HCT116 (cell line): ENCODE data around the gene GNB1L. TPM values are rescaled to one million over a fixed set of nuclear protein-coding genes. Genes with fewer than 3 reads are reported as not detected.

Source experiments
- ATAC-seq: fragments of 200-7000 bp; cut with Tn5 transposase; 2 replicates; pipeline ENCODE4 v1.9.1; 2020; ENCODE audit warnings: mild to moderate bottlenecking, moderate library complexity
- BruUV-seq: library from RNA; stranded (reverse); fragments of 400-500 nt; replicated peaks from 2 replicates; lab custom pipeline; 2021; lab: Mats Ljungman, UMichigan
- CTCF ChIA-PET: fragments of 300-600 bp; sonication (Branson Sonifier 250); formaldehyde crosslinking; loops from one replicate; lab custom pipeline; 2021; ENCODE audit warnings: antibody characterized with exemption; lab: Charles Lee
- POLR2A ChIA-PET: fragments of 300-600, 350-600 bp; sonication (Branson Sonifier 250); formaldehyde crosslinking; loops from one replicate; lab custom pipeline; 2021; ENCODE audit warnings: antibody characterized with exemption; lab: Charles Lee
- RAD21 ChIA-PET, 2 experiments: fragments of 300-600 bp; sonication (Branson Sonifier 250); formaldehyde crosslinking; loops; one replicate each; lab custom pipeline; 2023; ENCODE audit warnings: low total read pairs in 2 of 2; ENCODE audit not compliant: uncharacterized antibody in 2 of 2, unreplicated experiment in 2 of 2, low non-redundant PET in 1 of 2; lab: Charles Lee
- DNase-seq: peaks from one replicate; pipeline ENCODE4 v3.0.0-alpha.2; 2010; ENCODE audit warnings: low read depth, low spot score
- H2AFZ ChIP-seq: fragments of 200-600 bp; shearing (Covaris generic), sonication (generic); 2 replicates; pipeline ENCODE4 v1.6.1; 2017; ENCODE audit warnings: low read depth, mixed run types, mixed read lengths, antibody characterized with exemption, low read length; ENCODE audit not compliant: poor library complexity, severe bottlenecking
- H3K27ac ChIP-seq: 2 replicates; pipeline ENCODE4 v1.5.1; 2012; ENCODE audit warnings: low read depth, low read length
- H3K27me3 ChIP-seq: fragments of 200-600 bp; sonication (generic); 2 replicates; pipeline ENCODE4 v1.6.1; 2016; ENCODE audit warnings: mixed run types, low read length, mixed read lengths; ENCODE audit not compliant: insufficient read depth
- H3K36me3 ChIP-seq, 2 experiments: fragments of 200-500 bp in 1 of 2; fragments of 200-600 bp in 1 of 2; sonication (Bioruptor generic) in 1 of 2; sonication (generic) in 1 of 2; 2 replicates each; pipeline versions ENCODE4 v1.5.1 to v1.6.1; 2014 to 2016; ENCODE audit warnings: low read length in 2 of 2, inconsistent platforms in 1 of 2, mixed read lengths in 1 of 2, mixed run types in 1 of 2; ENCODE audit not compliant: insufficient read depth in 2 of 2, control insufficient read depth in 1 of 2
- H3K4me1 ChIP-seq, 2 experiments: fragments of 200-600 bp in 1 of 2; sonication (generic) in 1 of 2; 2 replicates each; pipeline versions ENCODE4 v1.5.1 to v1.6.1; 2012 to 2017; ENCODE audit warnings: low read length in 2 of 2, inconsistent platforms in 1 of 2, mild to moderate bottlenecking in 1 of 2, mixed read lengths in 1 of 2, mixed run types in 1 of 2, moderate library complexity in 1 of 2; ENCODE audit not compliant: insufficient read depth in 2 of 2, control insufficient read depth in 1 of 2
- H3K4me2 ChIP-seq: fragments of 200-600 bp; sonication (generic); 2 replicates; pipeline ENCODE4 v1.6.1; 2017; ENCODE audit warnings: mixed run types, low read length, mixed read lengths
- H3K4me3 ChIP-seq, 2 experiments: fragments of 200-600 bp in 1 of 2; sonication (generic) in 1 of 2; replicated peaks in 1 of 2; 2 replicates each; pipeline ENCODE4 v1.5.1; 2011 to 2016; ENCODE audit warnings: low read length in 2 of 2, control low read depth in 1 of 2, low read depth in 1 of 2, mild to moderate bottlenecking in 1 of 2, mixed read lengths in 1 of 2, mixed run types in 1 of 2
- H3K79me2 ChIP-seq: fragments of 200-600 bp; sonication (generic); 2 replicates; pipeline ENCODE4 v1.6.1; 2017; ENCODE audit warnings: mild to moderate bottlenecking, mixed run types, low read length, moderate library complexity, mixed read lengths; ENCODE audit not compliant: insufficient read depth
- H3K9ac ChIP-seq: fragments of 200-600 bp; sonication (generic); 2 replicates; pipeline ENCODE4 v1.6.1; 2016; ENCODE audit warnings: low read length, mixed read lengths
- H3K9me2 ChIP-seq: fragments of 200-600 bp; sonication (generic), shearing (Covaris generic); 2 replicates; pipeline ENCODE4 v1.6.1; 2017; ENCODE audit warnings: mixed run types, mild to moderate bottlenecking, moderate library complexity; ENCODE audit not compliant: insufficient read depth
- H3K9me3 ChIP-seq, 2 experiments: fragments of 200-500 bp in 1 of 2; fragments of 200-600 bp in 1 of 2; sonication (Bioruptor generic) in 1 of 2; sonication (generic) in 1 of 2; 2 replicates each; pipeline ENCODE4 v1.6.1; 2014 to 2017; ENCODE audit warnings: low read length in 2 of 2, mixed read lengths in 2 of 2, inconsistent platforms in 1 of 2, low read depth in 1 of 2, mild to moderate bottlenecking in 1 of 2, mixed run types in 1 of 2, moderate library complexity in 1 of 2; ENCODE audit not compliant: control insufficient read depth in 1 of 2, insufficient read depth in 1 of 2
- H4K20me1 ChIP-seq: fragments of 200-600 bp; sonication (generic), shearing (Covaris generic); 2 replicates; pipeline ENCODE4 v1.6.1; 2017; ENCODE audit warnings: mixed run types, mild to moderate bottlenecking, moderate library complexity; ENCODE audit not compliant: insufficient read depth
- ATF3 ChIP-seq: IDR thresholded peaks from 2 replicates; pipeline ENCODE4 v1.6.1; 2012
- CBX3 ChIP-seq: IDR thresholded peaks from 2 replicates; pipeline ENCODE4 v1.6.1; 2012; ENCODE audit warnings: low read depth
- CEBPB ChIP-seq: IDR thresholded peaks from 2 replicates; pipeline ENCODE4 v1.6.1; 2012; ENCODE audit warnings: low read depth
- CTCF ChIP-seq, 3 experiments: fragments of 200-600 bp in 1 of 3; sonication (generic) in 1 of 3; IDR thresholded peaks in 2 of 3; conservative IDR thresholded peaks in 1 of 3; 2 replicates each; pipeline ENCODE4 v1.5.1; 2012 to 2017; ENCODE audit warnings: low read depth in 2 of 3, low read length in 2 of 3, antibody characterized with exemption in 1 of 3, borderline replicate concordance in 1 of 3, control low read depth in 1 of 3, mild to moderate bottlenecking in 1 of 3, mixed read lengths in 1 of 3, mixed run types in 1 of 3, moderate library complexity in 1 of 3; ENCODE audit not compliant: insufficient read depth in 1 of 3
- EGR1 ChIP-seq: IDR thresholded peaks from 2 replicates; pipeline ENCODE4 v1.6.1; 2012; ENCODE audit warnings: low read depth
- ELF1 ChIP-seq: IDR thresholded peaks from 2 replicates; pipeline ENCODE4 v1.6.1; 2012; ENCODE audit warnings: low read depth, borderline replicate concordance
- EZH2 ChIP-seq: fragments of 200-600 bp; sonication (generic); IDR thresholded peaks from 2 replicates; pipeline ENCODE4 v1.6.1; 2017; ENCODE audit warnings: antibody characterized with exemption, mixed run types
- EZH2phosphoT487 ChIP-seq: fragments of 200-600 bp; IDR thresholded peaks from 2 replicates; pipeline ENCODE4 v1.6.1; 2018; ENCODE audit warnings: antibody characterized with exemption, borderline replicate concordance
- FOSL1 ChIP-seq: IDR thresholded peaks from 2 replicates; pipeline ENCODE4 v1.6.1; 2012; ENCODE audit warnings: low read depth
- POLR2A ChIP-seq: IDR thresholded peaks from 2 replicates; pipeline ENCODE4 v1.7.0; 2011; ENCODE audit warnings: borderline replicate concordance; ENCODE audit not compliant: insufficient read depth, insufficient read length; ENCODE audit errors: extremely low read depth
- POLR2AphosphoS5 ChIP-seq: IDR thresholded peaks from 2 replicates; pipeline ENCODE4 v1.6.1; 2011; ENCODE audit warnings: mild to moderate bottlenecking, low read depth, low read length, moderate library complexity
- RAD21 ChIP-seq: IDR thresholded peaks from 2 replicates; pipeline ENCODE4 v1.6.1; 2012; ENCODE audit warnings: low read depth, mild to moderate bottlenecking
- REST ChIP-seq: IDR thresholded peaks from 2 replicates; pipeline ENCODE4 v1.6.1; 2012; ENCODE audit warnings: low read depth
- SIN3A ChIP-seq: IDR thresholded peaks from 2 replicates; pipeline ENCODE4 v1.6.1; 2012; ENCODE audit warnings: low read depth
- SRF ChIP-seq: IDR thresholded peaks from 2 replicates; pipeline ENCODE4 v1.6.1; 2012; ENCODE audit warnings: low read depth
- TCF7L2 ChIP-seq: IDR thresholded peaks from 2 replicates; pipeline ENCODE4 v1.7.0; 2011; ENCODE audit warnings: borderline replicate concordance, inconsistent platforms; ENCODE audit not compliant: insufficient read depth, insufficient read length; ENCODE audit errors: extremely low read depth
- YY1 ChIP-seq: IDR thresholded peaks from 2 replicates; pipeline ENCODE4 v1.6.1; 2011; ENCODE audit warnings: low read length, low read depth, moderate library complexity, mild to moderate bottlenecking; ENCODE audit not compliant: insufficient replicate concordance; ENCODE audit errors: extremely low read depth
- ZBTB33 ChIP-seq: IDR thresholded peaks from 2 replicates; pipeline ENCODE4 v1.6.1; 2011; ENCODE audit warnings: mild to moderate bottlenecking, low read length, moderate library complexity; ENCODE audit not compliant: insufficient replicate concordance; ENCODE audit errors: extremely low read depth
- ZFX ChIP-seq: fragments of 450-650 bp; IDR thresholded peaks from 2 replicates; pipeline ENCODE4 v1.6.1; 2017
- ZNF274 ChIP-seq: fragments of 200-500 bp; sonication (Bioruptor generic); IDR thresholded peaks from 2 replicates; pipeline ENCODE4 v1.6.1; 2014; ENCODE audit warnings: mild to moderate bottlenecking, low read depth, low read length, inconsistent platforms
- intact Hi-C: fragments of 100-400 bp; cut with micrococcal nuclease; formaldehyde crosslinking; loops from 2 replicates; pipeline ENCODE4 v1.10.0; 2022
- total RNA-seq: library from RNA; stranded (reverse); gene quantifications from one replicate; pipeline ENCODE4 v1.2.1, GENCODE V29; 2021; ENCODE audit not compliant: unreplicated experiment

GNB1L gene
- total RNA-seq, 1 experiment from 2014 or later, result 12.1 TPM

- Histone ChIP-seq H3K9me3 (no peaks in the 10 kb centered on the region), H3K4me2 (no peak overlapping the region), H4K20me1 (no peaks in the 10 kb centered on the region), H3K9ac (no peak overlapping the region), H3K27ac (no peak overlapping the region), H3K4me3 (no peak overlapping the region), H3K9me2 (no peaks in the 10 kb centered on the region), H3K79me2 (no peaks in the 10 kb centered on the region), H3K36me3 (no peaks in the 10 kb centered on the region), H2AFZ (no peak overlapping the region), H3K27me3 (no peaks in the 10 kb centered on the region), H3K4me1 (peaks cover 10 to 14% of the 10 kb centered on the region in 2 experiments)
- POLR2A ChIA-PET, result no interaction called here
- RAD21 ChIA-PET, result no interaction called here
- TF ChIP-seq SRF (no peak), TCF7L2 (no peak), ELF1 (no peak), EGR1 (no peak), CBX3 (no peak), EZH2phosphoT487 (no peak), CTCF (IDR thresholded peaks at IDR 0.05 in 2 of 3, conservative IDR thresholded peaks at IDR 0.05 in 1 of 3; ENCODE audit: borderline replicate concordance in 1 of 3, insufficient read depth in 1 of 3, low read depth in 2 of 3, low read length in 2 of 3) (no peak), FOSL1 (no peak), REST (no peak), ZNF274 (no peak), POLR2A (no peak), CEBPB (no peak), ATF3 (no peak), RAD21 (no peak), EZH2 (no peak), YY1 (no peak), POLR2AphosphoS5 (no peak), ZFX (no peak), SIN3A (no peak), ZBTB33 (no peak)
- BruUV-seq, result no TSS peak
- intact Hi-C loops, result no loop called here
- DNase-seq (no peak), ATAC-seq (no peak)
- CTCF ChIA-PET, result no interaction called here
Observed at GRCh38 chr22:19811211-19811621, 43.5 kb downstream of the GNB1L start.
